ENCODE measurements around the gene CYBB. TPM values are rescaled to one million over a fixed set of nuclear protein-coding genes. Genes with fewer than 3 reads are reported as not detected.

CYBB gene
- total and polyA plus RNA-seq, 2 experiments from 2014 or later = 0.06 TPM; not detected in 1

DNA sequence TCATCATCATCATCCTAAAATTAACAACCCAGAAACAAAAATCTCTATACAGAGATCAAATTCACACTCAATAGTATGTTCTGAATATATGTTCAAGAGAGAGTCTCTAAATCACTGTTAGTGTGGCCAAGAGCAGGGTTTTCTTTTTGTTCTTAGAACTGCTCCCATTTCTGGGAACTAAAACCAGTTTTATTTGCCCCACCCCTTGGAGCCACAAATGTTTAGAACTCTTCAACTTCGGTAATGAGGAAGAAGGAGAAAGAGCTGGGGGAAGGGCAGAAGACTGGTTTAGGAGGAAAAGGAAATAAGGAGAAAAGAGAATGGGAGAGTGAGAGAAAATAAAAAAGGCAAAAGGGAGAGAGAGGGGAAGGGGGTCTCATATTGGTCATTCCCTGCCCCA, 32.3 kb downstream of the CYBB start:
- H3F3A ChIP-seq (replicated peaks; ENCODE audit: low read depth) = no peaks in the 10 kb centered on the region

More for the DNA sequence above, 32.3 kb downstream of the CYBB start:
- H4K20me1 ChIP-seq (replicated peaks; ENCODE audit: insufficient read depth) = no peaks in the 10 kb centered on the region
- Mint-ChIP-seq H3K36me3 (ENCODE audit: low read depth) (no peaks in the 10 kb centered on the region), H3K27ac (no peak overlapping the region), H3K4me1 (no peaks in the 10 kb centered on the region), H3K4me3 (no peak overlapping the region), H3K9me3 (no peaks in the 10 kb centered on the region), H3K27me3 (ENCODE audit: insufficient read depth, low read depth, poor library complexity) (no peaks in the 10 kb centered on the region)
- TF ChIP-seq POLR2AphosphoS5 (IDR thresholded peaks at IDR 0.05; ENCODE audit: low read depth) (no peak), EZH2 (IDR thresholded peaks at IDR 0.05; ENCODE audit: low read depth, unreplicated experiment) (no peak), STAT1 (IDR thresholded peaks at IDR 0.05; ENCODE audit: unreplicated experiment) (no peak), ZNF114 (CRISPR knock-in tag; IDR thresholded peaks at IDR 0.05) (no peak), NANOG (IDR thresholded peaks at IDR 0.05; ENCODE audit: borderline replicate concordance) (no peak), JUNB (IDR thresholded peaks at IDR 0.05; ENCODE audit: unreplicated experiment) (no peak), ZNF331 (CRISPR knock-in tag; IDR thresholded peaks at IDR 0.05; ENCODE audit: low read depth) (no peak), CREB1 (CRISPR knock-in tag; IDR thresholded peaks at IDR 0.05; ENCODE audit: low read depth) (no peak), EZH2phosphoT487 (IDR thresholded peaks at IDR 0.05; ENCODE audit: unreplicated experiment) (no peak)
- TF ChIP-seq, protein P1, sequence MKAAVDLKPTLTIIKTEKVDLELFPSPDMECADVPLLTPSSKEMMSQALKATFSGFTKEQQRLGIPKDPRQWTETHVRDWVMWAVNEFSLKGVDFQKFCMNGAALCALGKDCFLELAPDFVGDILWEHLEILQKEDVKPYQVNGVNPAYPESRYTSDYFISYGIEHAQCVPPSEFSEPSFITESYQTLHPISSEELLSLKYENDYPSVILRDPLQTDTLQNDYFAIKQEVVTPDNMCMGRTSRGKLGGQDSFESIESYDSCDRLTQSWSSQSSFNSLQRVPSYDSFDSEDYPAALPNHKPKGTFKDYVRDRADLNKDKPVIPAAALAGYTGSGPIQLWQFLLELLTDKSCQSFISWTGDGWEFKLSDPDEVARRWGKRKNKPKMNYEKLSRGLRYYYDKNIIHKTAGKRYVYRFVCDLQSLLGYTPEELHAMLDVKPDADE (IDR thresholded peaks at IDR 0.05) = no peak
- TF ChIP-seq, protein P2, sequence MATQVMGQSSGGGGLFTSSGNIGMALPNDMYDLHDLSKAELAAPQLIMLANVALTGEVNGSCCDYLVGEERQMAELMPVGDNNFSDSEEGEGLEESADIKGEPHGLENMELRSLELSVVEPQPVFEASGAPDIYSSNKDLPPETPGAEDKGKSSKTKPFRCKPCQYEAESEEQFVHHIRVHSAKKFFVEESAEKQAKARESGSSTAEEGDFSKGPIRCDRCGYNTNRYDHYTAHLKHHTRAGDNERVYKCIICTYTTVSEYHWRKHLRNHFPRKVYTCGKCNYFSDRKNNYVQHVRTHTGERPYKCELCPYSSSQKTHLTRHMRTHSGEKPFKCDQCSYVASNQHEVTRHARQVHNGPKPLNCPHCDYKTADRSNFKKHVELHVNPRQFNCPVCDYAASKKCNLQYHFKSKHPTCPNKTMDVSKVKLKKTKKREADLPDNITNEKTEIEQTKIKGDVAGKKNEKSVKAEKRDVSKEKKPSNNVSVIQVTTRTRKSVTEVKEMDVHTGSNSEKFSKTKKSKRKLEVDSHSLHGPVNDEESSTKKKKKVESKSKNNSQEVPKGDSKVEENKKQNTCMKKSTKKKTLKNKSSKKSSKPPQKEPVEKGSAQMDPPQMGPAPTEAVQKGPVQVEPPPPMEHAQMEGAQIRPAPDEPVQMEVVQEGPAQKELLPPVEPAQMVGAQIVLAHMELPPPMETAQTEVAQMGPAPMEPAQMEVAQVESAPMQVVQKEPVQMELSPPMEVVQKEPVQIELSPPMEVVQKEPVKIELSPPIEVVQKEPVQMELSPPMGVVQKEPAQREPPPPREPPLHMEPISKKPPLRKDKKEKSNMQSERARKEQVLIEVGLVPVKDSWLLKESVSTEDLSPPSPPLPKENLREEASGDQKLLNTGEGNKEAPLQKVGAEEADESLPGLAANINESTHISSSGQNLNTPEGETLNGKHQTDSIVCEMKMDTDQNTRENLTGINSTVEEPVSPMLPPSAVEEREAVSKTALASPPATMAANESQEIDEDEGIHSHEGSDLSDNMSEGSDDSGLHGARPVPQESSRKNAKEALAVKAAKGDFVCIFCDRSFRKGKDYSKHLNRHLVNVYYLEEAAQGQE (IDR thresholded peaks at IDR 0.05; ENCODE audit: unreplicated experiment) = no peak
- TF ChIP-seq, protein P3, sequence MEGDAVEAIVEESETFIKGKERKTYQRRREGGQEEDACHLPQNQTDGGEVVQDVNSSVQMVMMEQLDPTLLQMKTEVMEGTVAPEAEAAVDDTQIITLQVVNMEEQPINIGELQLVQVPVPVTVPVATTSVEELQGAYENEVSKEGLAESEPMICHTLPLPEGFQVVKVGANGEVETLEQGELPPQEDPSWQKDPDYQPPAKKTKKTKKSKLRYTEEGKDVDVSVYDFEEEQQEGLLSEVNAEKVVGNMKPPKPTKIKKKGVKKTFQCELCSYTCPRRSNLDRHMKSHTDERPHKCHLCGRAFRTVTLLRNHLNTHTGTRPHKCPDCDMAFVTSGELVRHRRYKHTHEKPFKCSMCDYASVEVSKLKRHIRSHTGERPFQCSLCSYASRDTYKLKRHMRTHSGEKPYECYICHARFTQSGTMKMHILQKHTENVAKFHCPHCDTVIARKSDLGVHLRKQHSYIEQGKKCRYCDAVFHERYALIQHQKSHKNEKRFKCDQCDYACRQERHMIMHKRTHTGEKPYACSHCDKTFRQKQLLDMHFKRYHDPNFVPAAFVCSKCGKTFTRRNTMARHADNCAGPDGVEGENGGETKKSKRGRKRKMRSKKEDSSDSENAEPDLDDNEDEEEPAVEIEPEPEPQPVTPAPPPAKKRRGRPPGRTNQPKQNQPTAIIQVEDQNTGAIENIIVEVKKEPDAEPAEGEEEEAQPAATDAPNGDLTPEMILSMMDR (conservative IDR thresholded peaks at IDR 0.05; ENCODE audit: low read depth in 2 of 2) = no peak
- TF ChIP-seq, protein P4, sequence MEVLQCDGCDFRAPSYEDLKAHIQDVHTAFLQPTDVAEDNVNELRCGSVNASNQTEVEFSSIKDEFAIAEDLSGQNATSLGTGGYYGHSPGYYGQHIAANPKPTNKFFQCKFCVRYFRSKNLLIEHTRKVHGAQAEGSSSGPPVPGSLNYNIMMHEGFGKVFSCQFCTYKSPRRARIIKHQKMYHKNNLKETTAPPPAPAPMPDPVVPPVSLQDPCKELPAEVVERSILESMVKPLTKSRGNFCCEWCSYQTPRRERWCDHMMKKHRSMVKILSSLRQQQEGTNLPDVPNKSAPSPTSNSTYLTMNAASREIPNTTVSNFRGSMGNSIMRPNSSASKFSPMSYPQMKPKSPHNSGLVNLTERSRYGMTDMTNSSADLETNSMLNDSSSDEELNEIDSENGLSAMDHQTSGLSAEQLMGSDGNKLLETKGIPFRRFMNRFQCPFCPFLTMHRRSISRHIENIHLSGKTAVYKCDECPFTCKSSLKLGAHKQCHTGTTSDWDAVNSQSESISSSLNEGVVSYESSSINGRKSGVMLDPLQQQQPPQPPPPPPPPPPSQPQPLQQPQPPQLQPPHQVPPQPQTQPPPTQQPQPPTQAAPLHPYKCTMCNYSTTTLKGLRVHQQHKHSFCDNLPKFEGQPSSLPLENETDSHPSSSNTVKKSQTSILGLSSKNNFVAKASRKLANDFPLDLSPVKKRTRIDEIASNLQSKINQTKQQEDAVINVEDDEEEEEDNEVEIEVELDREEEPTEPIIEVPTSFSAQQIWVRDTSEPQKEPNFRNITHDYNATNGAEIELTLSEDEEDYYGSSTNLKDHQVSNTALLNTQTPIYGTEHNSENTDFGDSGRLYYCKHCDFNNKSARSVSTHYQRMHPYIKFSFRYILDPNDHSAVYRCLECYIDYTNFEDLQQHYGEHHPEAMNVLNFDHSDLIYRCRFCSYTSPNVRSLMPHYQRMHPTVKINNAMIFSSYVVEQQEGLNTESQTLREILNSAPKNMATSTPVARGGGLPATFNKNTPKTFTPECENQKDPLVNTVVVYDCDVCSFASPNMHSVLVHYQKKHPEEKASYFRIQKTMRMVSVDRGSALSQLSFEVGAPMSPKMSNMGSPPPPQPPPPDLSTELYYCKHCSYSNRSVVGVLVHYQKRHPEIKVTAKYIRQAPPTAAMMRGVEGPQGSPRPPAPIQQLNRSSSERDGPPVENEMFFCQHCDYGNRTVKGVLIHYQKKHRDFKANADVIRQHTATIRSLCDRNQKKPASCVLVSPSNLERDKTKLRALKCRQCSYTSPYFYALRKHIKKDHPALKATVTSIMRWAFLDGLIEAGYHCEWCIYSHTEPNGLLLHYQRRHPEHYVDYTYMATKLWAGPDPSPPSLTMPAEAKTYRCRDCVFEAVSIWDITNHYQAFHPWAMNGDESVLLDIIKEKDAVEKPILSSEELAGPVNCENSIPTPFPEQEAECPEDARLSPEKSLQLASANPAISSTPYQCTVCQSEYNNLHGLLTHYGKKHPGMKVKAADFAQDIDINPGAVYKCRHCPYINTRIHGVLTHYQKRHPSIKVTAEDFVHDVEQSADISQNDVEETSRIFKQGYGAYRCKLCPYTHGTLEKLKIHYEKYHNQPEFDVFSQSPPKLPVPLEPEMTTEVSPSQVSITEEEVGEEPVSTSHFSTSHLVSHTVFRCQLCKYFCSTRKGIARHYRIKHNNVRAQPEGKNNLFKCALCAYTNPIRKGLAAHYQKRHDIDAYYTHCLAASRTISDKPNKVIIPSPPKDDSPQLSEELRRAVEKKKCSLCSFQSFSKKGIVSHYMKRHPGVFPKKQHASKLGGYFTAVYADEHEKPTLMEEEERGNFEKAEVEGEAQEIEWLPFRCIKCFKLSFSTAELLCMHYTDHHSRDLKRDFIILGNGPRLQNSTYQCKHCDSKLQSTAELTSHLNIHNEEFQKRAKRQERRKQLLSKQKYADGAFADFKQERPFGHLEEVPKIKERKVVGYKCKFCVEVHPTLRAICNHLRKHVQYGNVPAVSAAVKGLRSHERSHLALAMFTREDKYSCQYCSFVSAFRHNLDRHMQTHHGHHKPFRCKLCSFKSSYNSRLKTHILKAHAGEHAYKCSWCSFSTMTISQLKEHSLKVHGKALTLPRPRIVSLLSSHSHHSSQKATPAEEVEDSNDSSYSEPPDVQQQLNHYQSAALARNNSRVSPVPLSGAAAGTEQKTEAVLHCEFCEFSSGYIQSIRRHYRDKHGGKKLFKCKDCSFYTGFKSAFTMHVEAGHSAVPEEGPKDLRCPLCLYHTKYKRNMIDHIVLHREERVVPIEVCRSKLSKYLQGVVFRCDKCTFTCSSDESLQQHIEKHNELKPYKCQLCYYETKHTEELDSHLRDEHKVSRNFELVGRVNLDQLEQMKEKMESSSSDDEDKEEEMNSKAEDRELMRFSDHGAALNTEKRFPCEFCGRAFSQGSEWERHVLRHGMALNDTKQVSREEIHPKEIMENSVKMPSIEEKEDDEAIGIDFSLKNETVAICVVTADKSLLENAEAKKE (CRISPR knock-in tag; IDR thresholded peaks at IDR 0.05) = no peak
- no peaks in the 10 kb centered on the region for H3K27me3 ChIP-seq (ENCODE audit: insufficient read depth)
- no peak overlapping the region for H3K4me2 ChIP-seq
- no peaks in the 10 kb centered on the region for H3K79me2 ChIP-seq (replicated peaks; ENCODE audit: insufficient read depth)
- no peaks in the 10 kb centered on the region for H3K9me2 ChIP-seq (ENCODE audit: insufficient read depth)
- no peak overlapping the region for H3K27ac ChIP-seq (ENCODE audit: low read depth)
- no peak overlapping the region for H2AFZ ChIP-seq
- H3K4me1 ChIP-seq (ENCODE audit: insufficient read depth) = no peaks in the 10 kb centered on the region
- DNase-seq (ENCODE audit: low spot score) (no peak), ATAC-seq (no peak)
- no peaks in the 10 kb centered on the region for H3K36me3 ChIP-seq (ENCODE audit: insufficient read depth)
- H3K4me3 ChIP-seq = no peak overlapping the region
